ENCODE results near the gene TMEM134. TPM values are rescaled to one million over a fixed set of nuclear protein-coding genes. Genes with fewer than 3 reads are reported as not detected.

The TMEM134 gene
- total RNA-seq, 1 donor from 2014 or later = 51.4 TPM

DNA sequence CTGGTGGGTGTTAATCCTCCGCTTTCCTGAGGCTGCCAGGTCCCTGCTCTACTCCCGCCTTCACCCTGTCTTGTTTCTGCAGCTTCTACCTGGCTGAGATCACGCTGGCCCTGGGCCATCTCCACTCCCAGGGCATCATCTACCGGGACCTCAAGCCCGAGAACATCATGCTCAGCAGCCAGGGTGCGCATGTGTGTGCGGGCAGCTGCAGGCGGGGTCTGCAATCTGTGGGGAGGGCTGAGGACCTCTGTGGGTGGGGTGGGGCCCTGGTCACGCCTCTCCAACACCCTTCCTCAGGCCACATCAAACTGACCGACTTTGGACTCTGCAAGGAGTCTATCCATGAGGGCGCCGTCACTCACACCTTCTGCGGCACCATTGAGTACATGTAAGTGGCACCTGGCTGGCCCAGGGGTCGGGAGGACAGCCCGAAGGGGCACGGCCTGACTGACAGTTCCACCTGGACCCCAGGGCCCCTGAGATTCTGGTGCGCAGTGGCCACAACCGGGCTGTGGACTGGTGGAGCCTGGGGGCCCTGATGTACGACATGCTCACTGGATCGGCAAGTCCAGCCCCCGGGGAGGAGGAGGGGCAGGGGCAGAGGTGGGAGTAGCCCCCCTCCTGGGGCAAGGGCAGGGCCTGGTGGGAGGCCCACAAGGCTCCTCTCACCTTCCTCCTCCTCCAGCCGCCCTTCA, 36.2 kb downstream of the TMEM134 start:
- peaks cover 10% of the 10 kb centered on the region for H3K36me3 Mint-ChIP-seq (ENCODE audit: unreplicated experiment)
- no peak overlapping the region for H3K4me3 Mint-ChIP-seq (ENCODE audit: unreplicated experiment)
- H3K27ac Mint-ChIP-seq (ENCODE audit: unreplicated experiment) = no peak overlapping the region
- no peak for DNase-seq (ENCODE audit: extremely low spot score, unreplicated experiment)
- H3K9me3 Mint-ChIP-seq (ENCODE audit: unreplicated experiment) = no peaks in the 10 kb centered on the region
- TF ChIP-seq, protein P1, sequence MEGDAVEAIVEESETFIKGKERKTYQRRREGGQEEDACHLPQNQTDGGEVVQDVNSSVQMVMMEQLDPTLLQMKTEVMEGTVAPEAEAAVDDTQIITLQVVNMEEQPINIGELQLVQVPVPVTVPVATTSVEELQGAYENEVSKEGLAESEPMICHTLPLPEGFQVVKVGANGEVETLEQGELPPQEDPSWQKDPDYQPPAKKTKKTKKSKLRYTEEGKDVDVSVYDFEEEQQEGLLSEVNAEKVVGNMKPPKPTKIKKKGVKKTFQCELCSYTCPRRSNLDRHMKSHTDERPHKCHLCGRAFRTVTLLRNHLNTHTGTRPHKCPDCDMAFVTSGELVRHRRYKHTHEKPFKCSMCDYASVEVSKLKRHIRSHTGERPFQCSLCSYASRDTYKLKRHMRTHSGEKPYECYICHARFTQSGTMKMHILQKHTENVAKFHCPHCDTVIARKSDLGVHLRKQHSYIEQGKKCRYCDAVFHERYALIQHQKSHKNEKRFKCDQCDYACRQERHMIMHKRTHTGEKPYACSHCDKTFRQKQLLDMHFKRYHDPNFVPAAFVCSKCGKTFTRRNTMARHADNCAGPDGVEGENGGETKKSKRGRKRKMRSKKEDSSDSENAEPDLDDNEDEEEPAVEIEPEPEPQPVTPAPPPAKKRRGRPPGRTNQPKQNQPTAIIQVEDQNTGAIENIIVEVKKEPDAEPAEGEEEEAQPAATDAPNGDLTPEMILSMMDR (IDR thresholded peaks at IDR 0.05) = no peak
- H3K27me3 Mint-ChIP-seq (ENCODE audit: unreplicated experiment) = no peaks in the 10 kb centered on the region
- peaks cover 10% of the 10 kb centered on the region for H3K4me1 Mint-ChIP-seq (ENCODE audit: unreplicated experiment)

DNA sequence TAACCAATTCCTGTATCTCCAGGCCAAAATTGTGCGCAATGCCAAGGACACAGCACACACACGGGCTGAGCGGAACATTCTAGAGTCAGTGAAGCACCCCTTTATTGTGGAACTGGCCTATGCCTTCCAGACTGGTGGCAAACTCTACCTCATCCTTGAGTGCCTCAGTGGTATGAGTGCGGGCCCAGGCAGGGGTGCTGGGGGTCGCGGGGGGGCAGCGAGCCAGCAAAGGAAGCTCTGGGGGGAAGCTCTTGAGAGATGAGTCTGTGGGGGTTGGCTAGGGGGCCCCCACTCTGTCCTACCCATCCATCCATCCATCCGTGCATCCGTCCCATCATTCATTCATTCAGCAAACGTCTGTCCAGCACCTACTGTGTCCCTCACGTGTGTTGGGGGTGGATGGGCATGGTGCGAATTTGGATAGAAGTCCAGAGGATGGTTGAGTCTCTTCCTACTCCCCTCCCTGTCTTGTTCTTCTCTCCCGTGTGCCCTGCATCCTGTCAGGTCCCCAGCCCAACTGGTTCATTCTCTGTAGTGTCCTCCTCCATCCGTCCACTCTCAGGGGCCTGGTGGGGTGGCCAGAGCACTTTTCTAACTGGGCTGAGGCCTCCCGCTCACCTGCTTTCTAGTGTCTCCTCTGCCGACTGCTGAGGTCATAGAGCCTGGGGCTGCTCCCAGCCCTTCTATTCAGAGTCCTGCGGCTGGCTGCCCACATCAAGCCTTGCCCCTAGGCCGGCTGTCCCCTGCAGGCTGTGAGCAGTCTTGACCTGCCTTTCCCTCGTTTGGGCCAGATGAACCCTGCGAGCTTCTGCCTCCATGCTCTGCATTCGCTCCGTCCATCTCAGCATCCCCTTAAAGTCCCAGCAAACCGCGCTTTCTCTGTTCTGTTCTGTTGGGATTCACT, 37.5 kb downstream of the TMEM134 start:
- H3K27me3 Mint-ChIP-seq (ENCODE audit: unreplicated experiment) = no peaks in the 10 kb centered on the region
- TF ChIP-seq, protein P1 (IDR thresholded peaks at IDR 0.05) = no peak
- H3K36me3 Mint-ChIP-seq (ENCODE audit: unreplicated experiment) = peaks cover 7% of the 10 kb centered on the region
- H3K4me3 Mint-ChIP-seq (ENCODE audit: unreplicated experiment) = no peak overlapping the region
- no peak for DNase-seq (ENCODE audit: extremely low spot score, unreplicated experiment)
- no peak overlapping the region for H3K27ac Mint-ChIP-seq (ENCODE audit: unreplicated experiment)
- peaks cover 11% of the 10 kb centered on the region for H3K4me1 Mint-ChIP-seq (ENCODE audit: unreplicated experiment)
- no peaks in the 10 kb centered on the region for H3K9me3 Mint-ChIP-seq (ENCODE audit: unreplicated experiment)

DNA sequence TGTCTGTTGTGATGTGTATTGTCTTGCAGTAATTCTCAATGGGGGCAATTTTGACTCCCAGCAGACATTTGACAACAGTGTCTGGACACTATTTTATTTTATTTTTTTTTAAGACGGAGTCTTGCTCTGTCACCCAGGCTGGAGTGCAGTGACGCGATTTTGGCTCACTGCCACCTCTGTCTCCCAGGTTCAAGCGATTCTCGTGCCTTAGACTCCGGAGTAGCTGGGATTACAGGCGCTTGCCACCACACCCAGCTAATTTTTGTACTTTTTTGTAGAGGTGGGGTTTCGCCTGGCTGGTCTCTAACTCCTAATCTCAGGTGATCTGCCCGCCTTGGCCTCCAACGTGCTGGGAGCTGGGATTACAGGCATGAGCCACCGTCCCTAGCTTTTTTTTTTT, 39.3 kb downstream of the TMEM134 start:
- Mint-ChIP-seq H3K9me3 (ENCODE audit: unreplicated experiment) (no peaks in the 10 kb centered on the region), H3K27ac (ENCODE audit: unreplicated experiment) (no peak overlapping the region), H3K27me3 (ENCODE audit: unreplicated experiment) (no peaks in the 10 kb centered on the region), H3K4me3 (ENCODE audit: unreplicated experiment) (peak overlapping the region; percentile 90), H3K36me3 (ENCODE audit: unreplicated experiment) (peaks cover 7% of the 10 kb centered on the region), H3K4me1 (ENCODE audit: unreplicated experiment) (peaks cover 5% of the 10 kb centered on the region)
- TF ChIP-seq, protein P1 (IDR thresholded peaks at IDR 0.05) = no peak
- DNase-seq (ENCODE audit: extremely low spot score, unreplicated experiment) = no peak

DNA sequence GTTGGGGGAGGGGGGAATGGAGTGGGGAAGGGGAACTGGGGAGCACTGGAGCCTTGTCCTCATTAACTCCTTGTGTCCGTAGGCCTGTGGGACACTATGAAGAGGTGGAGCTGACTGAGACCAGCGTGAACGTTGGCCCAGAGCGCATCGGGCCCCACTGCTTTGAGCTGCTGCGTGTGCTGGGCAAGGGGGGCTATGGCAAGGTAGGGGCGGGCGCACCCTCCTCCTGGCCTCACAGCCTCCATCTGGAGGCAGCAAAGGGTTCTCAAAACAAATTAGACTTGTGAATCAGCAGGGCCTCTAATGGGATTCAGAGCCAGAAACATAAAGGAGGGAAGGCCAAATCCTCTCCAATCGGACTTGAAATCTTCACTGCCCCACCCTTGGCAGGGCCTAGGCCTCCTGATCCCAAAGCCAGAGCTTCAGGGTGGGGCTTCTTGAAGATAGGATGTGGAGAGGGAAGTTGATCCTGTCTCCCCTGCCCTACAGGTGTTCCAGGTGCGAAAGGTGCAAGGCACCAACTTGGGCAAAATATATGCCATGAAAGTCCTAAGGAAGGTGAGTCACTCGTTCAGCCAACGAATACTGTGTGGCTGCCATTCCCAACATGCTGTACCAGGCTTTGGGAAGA, 39.9 kb downstream of the TMEM134 start:
- peak overlapping the region; percentile 88 for H3K27ac Mint-ChIP-seq (ENCODE audit: unreplicated experiment)
- TF ChIP-seq, protein P1 (IDR thresholded peaks at IDR 0.05) = no peak
- H3K27me3 Mint-ChIP-seq (ENCODE audit: unreplicated experiment) = no peaks in the 10 kb centered on the region
- H3K4me1 Mint-ChIP-seq (ENCODE audit: unreplicated experiment) = peaks cover 5% of the 10 kb centered on the region
- no peaks in the 10 kb centered on the region for H3K9me3 Mint-ChIP-seq (ENCODE audit: unreplicated experiment)
- peak overlapping the region; percentile 90 for H3K4me3 Mint-ChIP-seq (ENCODE audit: unreplicated experiment)
- DNase-seq (ENCODE audit: extremely low spot score, unreplicated experiment) = no peak
- peaks cover 7% of the 10 kb centered on the region for H3K36me3 Mint-ChIP-seq (ENCODE audit: unreplicated experiment)

All from osteocyte (in vitro differentiated cells).